Loucy (cell line): ENCODE data around the gene RMDN2.
"Not testable (repeated sequence)": the region's sequence is repeated elsewhere in the genome, so short reads cannot be mapped to it uniquely, and the experiment has no call there.

ENCODE experiments used
- H2AFZ ChIP-seq: fragments of 200-600 bp; sonication (generic); 2 replicates; pipeline ENCODE4 v1.6.0; 2016; ENCODE audit warnings: antibody characterized with exemption, mild to moderate bottlenecking, low read length, moderate library complexity
- H3F3A ChIP-seq: fragments of 200-600 bp; 2 replicates; pipeline ENCODE4 v1.6.0; 2016; ENCODE audit warnings: antibody characterized with exemption, low read depth, mild to moderate bottlenecking
- H3K27me3 ChIP-seq: fragments of 200-600 bp; sonication (generic); 2 replicates; pipeline ENCODE4 v1.6.1; 2014; ENCODE audit warnings: low read length, mild to moderate bottlenecking; ENCODE audit not compliant: insufficient read depth, poor library complexity, severe bottlenecking
- H3K36me3 ChIP-seq: fragments of 200-600 bp; sonication (generic); 2 replicates; pipeline ENCODE4 v1.6.1; 2016; ENCODE audit warnings: low read length; ENCODE audit not compliant: insufficient read depth
- H3K4me1 ChIP-seq: fragments of 200-600 bp; sonication (generic); 2 replicates; pipeline ENCODE4 v1.5.1; 2014; ENCODE audit warnings: low read length, mild to moderate bottlenecking; ENCODE audit not compliant: insufficient read depth, poor library complexity, severe bottlenecking
- H3K4me2 ChIP-seq: fragments of 200-600 bp; sonication (generic); 2 replicates; pipeline ENCODE4 v1.6.0; 2014; ENCODE audit warnings: antibody characterized with exemption, low read length, low read depth, mild to moderate bottlenecking; ENCODE audit not compliant: poor library complexity, severe bottlenecking
- H3K4me3 ChIP-seq: fragments of 200-600 bp; sonication (generic); 2 replicates; pipeline ENCODE4 v1.5.1; 2014; ENCODE audit warnings: low read length, mild to moderate bottlenecking, mixed read lengths; ENCODE audit not compliant: poor library complexity, severe bottlenecking
- H3K79me2 ChIP-seq: fragments of 200-600 bp; sonication (generic); 2 replicates; pipeline ENCODE4 v1.6.1; 2014; ENCODE audit warnings: low read length; ENCODE audit not compliant: insufficient read depth
- H3K9ac ChIP-seq: fragments of 200-600 bp; sonication (generic); 2 replicates; pipeline ENCODE4 v1.6.0; 2014; ENCODE audit warnings: mild to moderate bottlenecking, low read depth, low read length, moderate library complexity; ENCODE audit not compliant: poor library complexity, severe bottlenecking
- H3K9me2 ChIP-seq: fragments of 200-600 bp; sonication (generic); replicated peaks from 2 replicates; pipeline ENCODE4 v1.6.1; 2016; ENCODE audit warnings: low read depth, low read length, mixed read lengths
- H3K9me3 ChIP-seq: fragments of 200-600 bp; sonication (generic); 2 replicates; pipeline ENCODE4 v1.6.1; 2014; ENCODE audit warnings: mild to moderate bottlenecking, antibody characterized with exemption, low read length, low read depth; ENCODE audit not compliant: insufficient read depth
- H4K20me1 ChIP-seq: fragments of 200-600 bp; sonication (generic); 2 replicates; pipeline ENCODE4 v1.6.0; 2014; ENCODE audit warnings: antibody characterized with exemption, low read length, mild to moderate bottlenecking; ENCODE audit not compliant: insufficient read depth, poor library complexity, severe bottlenecking
- EZH2phosphoT487 ChIP-seq: fragments of 200-600 bp; IDR thresholded peaks from 2 replicates; pipeline ENCODE4 v1.6.1; 2018; ENCODE audit warnings: antibody characterized with exemption, mild to moderate bottlenecking, moderate library complexity, borderline replicate concordance
- TF ChIP-seq, protein P1 (sequence below): fragments of 200-600 bp; sonication (generic); conservative IDR thresholded peaks from 2 replicates; pipeline ENCODE4 v1.5.1; 2014; ENCODE audit warnings: mild to moderate bottlenecking, antibody characterized with exemption, low read length

The RMDN2 gene

DNA sequence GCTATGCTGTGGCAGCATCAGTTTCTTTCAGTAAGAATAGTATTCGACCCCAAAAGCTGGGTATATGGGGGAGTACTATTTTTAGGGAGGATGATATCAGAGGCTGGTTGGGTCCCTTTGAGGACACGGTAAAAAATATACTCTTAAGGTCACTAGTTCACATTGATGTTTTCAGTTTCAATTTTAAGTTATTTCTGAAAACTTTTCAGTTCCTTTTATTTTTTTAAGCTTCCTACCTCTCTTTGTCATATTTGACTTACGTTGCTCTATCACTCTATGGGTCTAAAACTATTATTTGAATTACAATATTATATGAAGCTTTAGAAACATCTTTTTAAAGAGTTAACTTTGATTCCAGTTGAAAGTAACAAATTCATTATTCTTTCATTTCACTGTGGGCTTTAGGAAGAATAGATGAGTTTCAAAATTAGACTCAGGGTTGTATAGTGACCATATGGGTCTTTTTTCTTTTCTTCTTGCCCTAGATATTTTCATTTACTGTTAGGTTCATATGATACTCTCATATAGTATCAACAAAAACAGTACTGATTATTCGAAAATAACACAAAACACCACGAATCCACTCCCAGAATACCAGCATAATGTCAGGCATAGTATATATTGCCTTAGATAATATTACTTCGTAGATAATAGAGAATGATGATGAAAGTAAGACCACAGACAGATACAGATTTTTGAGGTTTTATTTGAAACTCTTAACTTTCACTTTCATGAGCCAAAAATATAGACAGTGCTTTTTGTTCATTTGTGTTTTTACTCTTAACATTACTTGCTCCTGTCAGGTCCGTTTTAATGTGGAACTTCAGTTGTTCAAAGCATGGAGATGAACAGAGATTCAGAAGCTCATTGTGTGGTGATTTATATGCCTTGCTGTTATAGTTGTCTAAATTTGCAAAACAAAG is 9.8 kb downstream of the RMDN2 start:
- Histone ChIP-seq H3K36me3 (no peaks in the 10 kb centered on the region), H3F3A (no peaks in the 10 kb centered on the region), H3K27me3 (no peaks in the 10 kb centered on the region), H3K9ac (no peak overlapping the region), H3K4me3 (no peak overlapping the region), H2AFZ (no peak overlapping the region), H3K9me3 (no peaks in the 10 kb centered on the region), H3K4me2 (no peak overlapping the region), H3K4me1 (peaks cover 9% of the 10 kb centered on the region), H3K9me2 (no peaks in the 10 kb centered on the region), H4K20me1 (no peaks in the 10 kb centered on the region), H3K79me2 (no peaks in the 10 kb centered on the region)
- TF ChIP-seq, protein P1, sequence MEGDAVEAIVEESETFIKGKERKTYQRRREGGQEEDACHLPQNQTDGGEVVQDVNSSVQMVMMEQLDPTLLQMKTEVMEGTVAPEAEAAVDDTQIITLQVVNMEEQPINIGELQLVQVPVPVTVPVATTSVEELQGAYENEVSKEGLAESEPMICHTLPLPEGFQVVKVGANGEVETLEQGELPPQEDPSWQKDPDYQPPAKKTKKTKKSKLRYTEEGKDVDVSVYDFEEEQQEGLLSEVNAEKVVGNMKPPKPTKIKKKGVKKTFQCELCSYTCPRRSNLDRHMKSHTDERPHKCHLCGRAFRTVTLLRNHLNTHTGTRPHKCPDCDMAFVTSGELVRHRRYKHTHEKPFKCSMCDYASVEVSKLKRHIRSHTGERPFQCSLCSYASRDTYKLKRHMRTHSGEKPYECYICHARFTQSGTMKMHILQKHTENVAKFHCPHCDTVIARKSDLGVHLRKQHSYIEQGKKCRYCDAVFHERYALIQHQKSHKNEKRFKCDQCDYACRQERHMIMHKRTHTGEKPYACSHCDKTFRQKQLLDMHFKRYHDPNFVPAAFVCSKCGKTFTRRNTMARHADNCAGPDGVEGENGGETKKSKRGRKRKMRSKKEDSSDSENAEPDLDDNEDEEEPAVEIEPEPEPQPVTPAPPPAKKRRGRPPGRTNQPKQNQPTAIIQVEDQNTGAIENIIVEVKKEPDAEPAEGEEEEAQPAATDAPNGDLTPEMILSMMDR = no peak
- TF ChIP-seq EZH2phosphoT487 = no peak

DNA sequence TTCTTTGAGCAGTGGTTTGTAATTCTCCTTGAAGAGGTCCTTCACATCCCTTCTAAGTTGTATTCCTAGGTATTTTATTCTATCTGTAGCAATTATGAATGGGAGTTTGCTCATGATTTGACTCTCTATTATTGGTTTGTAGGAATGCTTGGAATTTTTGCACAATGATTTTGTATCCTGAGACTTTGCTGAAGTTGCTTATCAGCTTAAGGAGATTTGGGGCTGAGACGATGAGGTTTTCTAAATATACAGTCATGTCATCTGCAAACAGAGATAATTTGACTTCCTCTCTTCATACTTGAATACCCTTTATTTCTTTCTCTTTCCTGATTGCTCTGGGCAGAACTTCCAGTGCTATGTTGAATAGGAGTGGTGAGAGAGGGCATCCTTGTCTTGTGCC is 12.5 kb downstream of the RMDN2 start:
- not testable (repeated sequence) for H3F3A ChIP-seq, H4K20me1 ChIP-seq, H3K9ac ChIP-seq, H3K4me3 ChIP-seq, H3K4me2 ChIP-seq, H3K79me2 ChIP-seq, H3K9me3 ChIP-seq, H3K36me3 ChIP-seq, H3K27me3 ChIP-seq, H2AFZ ChIP-seq, H3K9me2 ChIP-seq, H3K4me1 ChIP-seq

DNA sequence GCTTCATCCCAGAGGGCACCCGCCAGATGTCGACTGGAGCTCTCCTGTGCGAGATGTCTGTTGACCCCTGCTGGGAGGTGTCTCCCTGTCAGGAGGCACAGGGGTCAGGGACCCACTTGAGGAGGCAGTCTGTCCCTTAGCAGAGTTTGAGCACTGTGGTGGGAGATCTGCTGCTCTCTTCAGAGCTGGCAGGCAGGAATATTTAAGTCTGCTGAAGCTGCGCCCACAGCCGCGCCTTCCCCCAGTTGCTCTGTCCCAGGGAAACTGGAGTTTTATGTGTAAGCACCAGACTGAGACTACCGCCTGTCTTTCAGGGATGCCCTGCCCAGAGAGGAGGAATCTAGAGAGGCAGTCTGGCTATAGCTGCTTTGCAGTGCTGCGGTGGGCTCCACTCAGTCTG is 16.2 kb downstream of the RMDN2 start:
- not testable (repeated sequence) for H3K4me1 ChIP-seq, H3K27me3 ChIP-seq, H4K20me1 ChIP-seq, H3F3A ChIP-seq, H3K9me3 ChIP-seq, H2AFZ ChIP-seq, H3K4me3 ChIP-seq, H3K4me2 ChIP-seq, H3K79me2 ChIP-seq, H3K36me3 ChIP-seq, H3K9me2 ChIP-seq, H3K9ac ChIP-seq

GRCh38 chr2:37944268-37944667 is 19.2 kb downstream of the RMDN2 start:
- no peaks in the 10 kb centered on the region for H3K79me2 ChIP-seq
- H3K4me3 ChIP-seq = no peak overlapping the region
- no peaks in the 10 kb centered on the region for H3K27me3 ChIP-seq
- no peaks in the 10 kb centered on the region for H3K9me3 ChIP-seq
- no peaks in the 10 kb centered on the region for H3K9me2 ChIP-seq
- H3F3A ChIP-seq = no peaks in the 10 kb centered on the region
- TF ChIP-seq EZH2phosphoT487 = no peak
- TF ChIP-seq, protein P1 = no peak
- H4K20me1 ChIP-seq = no peaks in the 10 kb centered on the region
- no peaks in the 10 kb centered on the region for H3K4me1 ChIP-seq
- no peak overlapping the region for H3K4me2 ChIP-seq
- no peak overlapping the region for H2AFZ ChIP-seq
- no peaks in the 10 kb centered on the region for H3K36me3 ChIP-seq
- H3K9ac ChIP-seq = no peak overlapping the region
